ENCODE data around the gene NCDN. TPM values are rescaled to one million over a fixed set of nuclear protein-coding genes. Genes with fewer than 3 reads are reported as not detected.

NCDN gene
- total RNA-seq, 1 experiment from 2014 or later: 11.2 TPM

DNA sequence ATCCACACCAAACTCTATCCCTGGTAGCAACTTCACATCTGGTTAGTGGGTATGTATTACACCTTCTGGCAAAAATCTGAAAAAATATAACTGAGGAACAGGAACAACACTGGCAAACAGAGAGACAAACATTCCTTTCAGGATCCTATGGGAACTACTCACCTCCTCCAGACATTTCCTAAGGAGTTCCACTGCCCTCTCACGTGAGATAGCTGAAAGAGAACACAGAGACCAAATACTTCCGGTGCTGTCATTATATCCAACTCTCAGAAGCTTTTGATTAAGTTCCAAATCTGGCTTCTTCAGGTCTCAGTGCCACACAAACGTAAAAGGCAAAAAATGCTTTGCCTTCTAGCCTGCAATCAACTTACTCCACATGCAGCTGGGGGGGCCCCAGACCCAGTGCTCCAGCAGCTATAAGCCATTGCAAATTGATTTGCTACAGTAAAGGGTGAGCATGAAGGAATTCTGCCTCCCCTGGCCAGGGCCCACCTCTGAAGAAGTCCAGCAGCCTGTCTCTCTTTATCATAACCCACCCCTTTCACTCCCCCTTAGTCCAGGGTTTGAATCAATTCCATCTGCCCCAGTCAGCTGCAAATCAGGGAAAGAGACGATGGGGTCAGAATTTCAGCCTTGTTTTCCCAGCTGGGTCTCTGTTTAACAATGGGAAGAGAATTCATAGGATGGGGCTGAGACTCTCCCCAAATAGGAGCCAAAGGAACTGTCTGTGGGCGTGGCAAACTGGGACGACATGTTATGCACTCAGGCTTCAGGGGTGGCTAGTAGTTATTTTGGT is 47.7 kb downstream of the NCDN start:
- in situ Hi-C loops (cut with HindIII; ENCODE audit: low pct_unique_long_range_greater_than_20kb, low sequenced_read_pairs): no loop called here
- DNase-seq (ENCODE audit: low read depth): no peak

DNA sequence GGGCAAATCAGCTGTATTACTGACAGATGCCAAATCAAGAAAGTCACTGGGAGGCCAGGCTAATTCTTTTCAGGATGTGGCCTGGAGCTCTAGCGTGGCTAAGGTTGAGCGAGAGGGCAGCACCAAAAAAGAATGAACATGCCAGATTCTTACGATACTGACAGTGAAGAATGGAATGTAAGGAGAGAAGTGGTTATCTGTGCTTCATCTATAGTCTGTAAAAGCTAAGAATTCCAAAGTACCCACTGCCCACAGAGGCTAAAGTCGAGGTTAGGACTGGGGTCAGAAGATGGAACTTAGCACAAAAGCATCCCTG is 48.2 kb downstream of the NCDN start:
- in situ Hi-C loops (cut with HindIII; ENCODE audit: low pct_unique_long_range_greater_than_20kb, low sequenced_read_pairs): no loop called here
- no peak for DNase-seq (ENCODE audit: low read depth)

- in situ Hi-C loops (cut with HindIII; ENCODE audit: low pct_unique_long_range_greater_than_20kb, low sequenced_read_pairs): no loop called here
- no peak for DNase-seq (ENCODE audit: low read depth)
Observed at GRCh38 chr1:35611655-35612054, 54.1 kb downstream of the NCDN start.

GRCh38 chr1:35615440-35615839 is 57.8 kb downstream of the NCDN start:
- in situ Hi-C loops (cut with HindIII; ENCODE audit: low pct_unique_long_range_greater_than_20kb, low sequenced_read_pairs): no loop called here
- no peak for DNase-seq (ENCODE audit: low read depth)

Other genes starting within 250 kb of the NCDN start
- 21.5 and 40.7 TPM in 2 replicates for gene KIAA0319L, start 396 bp upstream of the NCDN start, total RNA-seq (2014; rRNA removed; shearing (Covaris generic); ENCODE audit: low replicate concordance)
- gene TFAP2E, start 15.5 kb downstream of the NCDN start, total RNA-seq (2014; rRNA removed; shearing (Covaris generic); ENCODE audit: low replicate concordance): 0.81 TPM in 1 of 2 replicates, not detected in the other
- gene PSMB2, start 83.7 kb downstream of the NCDN start, total RNA-seq (2014; rRNA removed; shearing (Covaris generic); ENCODE audit: low replicate concordance): 66.0 and 97.4 TPM in 2 replicates
- gene C1orf216, start 161.1 kb downstream of the NCDN start, total RNA-seq (2014; rRNA removed; shearing (Covaris generic); ENCODE audit: low replicate concordance): 4.3 and 8.0 TPM in 2 replicates
- gene CLSPN, start 212.2 kb downstream of the NCDN start, total RNA-seq (2014; rRNA removed; shearing (Covaris generic); ENCODE audit: low replicate concordance): 5.1 and 5.8 TPM in 2 replicates

Data from Caki2 (cell line).